SK-N-SH treated with all-trans-retinoic acid at 6 μM for 48 hours (cell line): ENCODE data around the gene PORCN.

ENCODE experiments used
- ATAC-seq: fragments of 200-7000 bp; cut with Tn5 transposase; 3 replicates; pipeline ENCODE4 v1.9.1; 2020; ENCODE audit warnings: mild to moderate bottlenecking, moderate library complexity
- ARNTL ChIP-seq: fragments of 450-650 bp; formaldehyde crosslinking; IDR thresholded peaks from 2 replicates; pipeline ENCODE4 v1.5.0; 2020; ENCODE audit warnings: low read depth, mild to moderate bottlenecking, moderate library complexity, borderline replicate concordance
- BACH2 ChIP-seq: fragments of 250-450 bp; sonication (Bioruptor Pico); IDR thresholded peaks from 2 replicates; pipeline ENCODE4 v1.9.0; 2021; ENCODE audit warnings: mild to moderate bottlenecking, borderline replicate concordance
- CSDC2 ChIP-seq: fragments of 250-450 bp; sonication (Bioruptor Pico); IDR thresholded peaks from 2 replicates; pipeline ENCODE4 v1.5.0; 2020; ENCODE audit warnings: mild to moderate bottlenecking, moderate library complexity
- GLIS3 ChIP-seq: fragments of 250-450 bp; sonication (Bioruptor Pico); IDR thresholded peaks from 2 replicates; pipeline ENCODE4 v1.5.0; 2020; ENCODE audit warnings: mild to moderate bottlenecking, moderate library complexity
- ISL1 ChIP-seq: fragments of 250-450 bp; sonication (Bioruptor Pico); IDR thresholded peaks from 2 replicates; pipeline ENCODE4 v2.1.2; 2022; ENCODE audit warnings: mild to moderate bottlenecking, moderate library complexity
- OSR1 ChIP-seq: fragments of 250-450 bp; sonication (Bioruptor Pico); IDR thresholded peaks from 2 replicates; pipeline ENCODE4 v1.8.0; 2022; ENCODE audit warnings: moderate library complexity, mild to moderate bottlenecking, inconsistent platforms
- PPARA ChIP-seq: fragments of 250-450 bp; sonication (Bioruptor Pico); IDR thresholded peaks from 2 replicates; pipeline ENCODE4 v1.5.0; 2020; ENCODE audit warnings: mild to moderate bottlenecking, borderline replicate concordance
- RARB ChIP-seq: fragments of 250-450 bp; sonication (Bioruptor Pico); IDR thresholded peaks from 2 replicates; pipeline ENCODE4 v1.8.0; 2021; ENCODE audit warnings: mild to moderate bottlenecking, moderate library complexity
- SNAI2 ChIP-seq: fragments of 250-450 bp; sonication (Bioruptor Pico); IDR thresholded peaks from 2 replicates; pipeline ENCODE4 v1.5.0; 2020; ENCODE audit warnings: mild to moderate bottlenecking, moderate library complexity
- TCF4 ChIP-seq: fragments of 250-450 bp; sonication (Bioruptor Pico); IDR thresholded peaks from 2 replicates; pipeline ENCODE4 v1.8.0; 2021; ENCODE audit warnings: mild to moderate bottlenecking, moderate library complexity, borderline replicate concordance
- ZFP3 ChIP-seq: fragments of 250-450 bp; sonication (Bioruptor Pico); IDR thresholded peaks from 2 replicates; pipeline ENCODE4 v1.5.0; 2020; ENCODE audit warnings: mild to moderate bottlenecking, moderate library complexity
- ZFP30 ChIP-seq: fragments of 450-650 bp; formaldehyde crosslinking; IDR thresholded peaks from 2 replicates; pipeline ENCODE4 v1.5.0; 2022; ENCODE audit warnings: mild to moderate bottlenecking, moderate library complexity
- ZNF565 ChIP-seq: fragments of 450-650 bp; formaldehyde crosslinking; conservative IDR thresholded peaks from 2 replicates; pipeline ENCODE4 v1.5.0; 2020; ENCODE audit warnings: low read depth, mild to moderate bottlenecking, moderate library complexity
- ZNF70 ChIP-seq: fragments of 450-650 bp; formaldehyde crosslinking; IDR thresholded peaks from 2 replicates; pipeline ENCODE4 v1.5.0; 2020; ENCODE audit warnings: mild to moderate bottlenecking, moderate library complexity
- ZNF8 ChIP-seq: fragments of 450-650 bp; formaldehyde crosslinking; IDR thresholded peaks from 2 replicates; pipeline ENCODE4 v1.5.0; 2020; ENCODE audit warnings: mild to moderate bottlenecking, moderate library complexity
- TF ChIP-seq, protein P1 (sequence below): fragments of 250-450 bp; sonication (Bioruptor Pico); IDR thresholded peaks from 2 replicates; pipeline ENCODE4 v1.5.0; 2020; ENCODE audit warnings: mild to moderate bottlenecking, moderate library complexity
- TF ChIP-seq, protein P2 (sequence below): fragments of 250-450 bp; sonication (Bioruptor Pico); IDR thresholded peaks from 2 replicates; pipeline ENCODE4 v1.5.1; 2020; ENCODE audit warnings: low read depth, mild to moderate bottlenecking, moderate library complexity
- TF ChIP-seq, protein P3 (sequence below): fragments of 250-450 bp; sonication (Bioruptor Pico); IDR thresholded peaks from 2 replicates; pipeline ENCODE4 v1.8.0; 2020; ENCODE audit warnings: mild to moderate bottlenecking, moderate library complexity, borderline replicate concordance
- TF ChIP-seq, protein P4 (sequence below): fragments of 250-450 bp; sonication (Bioruptor Pico); IDR thresholded peaks from 2 replicates; pipeline ENCODE4 v1.8.0; 2021; ENCODE audit warnings: low read depth, mild to moderate bottlenecking, moderate library complexity, borderline replicate concordance

Gene PORCN

DNA sequence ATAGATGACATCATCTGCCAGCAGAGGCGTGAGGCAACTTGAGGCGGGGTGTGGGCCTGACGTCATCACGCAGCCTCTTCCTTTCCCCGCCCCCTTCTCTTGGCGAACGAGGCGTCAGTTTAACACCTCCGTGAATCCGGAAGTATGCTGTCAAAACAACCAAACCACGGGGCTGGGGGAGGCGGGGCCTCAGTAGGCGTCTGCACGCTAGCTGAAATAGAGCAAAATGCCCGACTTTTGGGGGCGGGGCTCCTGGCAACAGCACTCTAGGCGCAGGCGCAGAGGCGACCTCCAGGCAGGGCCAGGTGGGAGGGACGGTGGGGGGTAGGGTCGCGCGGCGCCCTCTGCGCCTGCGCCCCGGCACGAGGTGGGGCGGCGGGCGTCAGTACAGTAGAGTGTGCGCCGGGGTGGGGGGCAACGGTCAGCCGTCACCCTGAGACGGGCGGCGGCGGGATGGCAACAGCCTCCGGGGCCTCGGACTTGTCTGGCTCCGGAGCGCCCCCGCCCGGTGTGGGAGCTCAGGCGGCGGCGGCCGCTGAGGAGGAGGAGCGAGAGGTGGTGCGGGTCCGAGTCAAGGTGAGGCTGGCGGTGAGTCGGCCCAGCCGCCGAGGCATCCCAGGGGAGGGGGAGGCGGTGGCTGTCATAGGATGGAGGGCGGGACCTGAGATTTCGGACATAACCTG, 30.7 kb downstream of the PORCN start, which contains the start of gene TBC1D25:
Gene TBC1D25 (plus strand): TSS at position 370 of the 683 bp plus-strand sequence. CDS start 84 bp downstream, at position 454.
- peak; percentile 89 for ATAC-seq
- TF ChIP-seq, protein P1, sequence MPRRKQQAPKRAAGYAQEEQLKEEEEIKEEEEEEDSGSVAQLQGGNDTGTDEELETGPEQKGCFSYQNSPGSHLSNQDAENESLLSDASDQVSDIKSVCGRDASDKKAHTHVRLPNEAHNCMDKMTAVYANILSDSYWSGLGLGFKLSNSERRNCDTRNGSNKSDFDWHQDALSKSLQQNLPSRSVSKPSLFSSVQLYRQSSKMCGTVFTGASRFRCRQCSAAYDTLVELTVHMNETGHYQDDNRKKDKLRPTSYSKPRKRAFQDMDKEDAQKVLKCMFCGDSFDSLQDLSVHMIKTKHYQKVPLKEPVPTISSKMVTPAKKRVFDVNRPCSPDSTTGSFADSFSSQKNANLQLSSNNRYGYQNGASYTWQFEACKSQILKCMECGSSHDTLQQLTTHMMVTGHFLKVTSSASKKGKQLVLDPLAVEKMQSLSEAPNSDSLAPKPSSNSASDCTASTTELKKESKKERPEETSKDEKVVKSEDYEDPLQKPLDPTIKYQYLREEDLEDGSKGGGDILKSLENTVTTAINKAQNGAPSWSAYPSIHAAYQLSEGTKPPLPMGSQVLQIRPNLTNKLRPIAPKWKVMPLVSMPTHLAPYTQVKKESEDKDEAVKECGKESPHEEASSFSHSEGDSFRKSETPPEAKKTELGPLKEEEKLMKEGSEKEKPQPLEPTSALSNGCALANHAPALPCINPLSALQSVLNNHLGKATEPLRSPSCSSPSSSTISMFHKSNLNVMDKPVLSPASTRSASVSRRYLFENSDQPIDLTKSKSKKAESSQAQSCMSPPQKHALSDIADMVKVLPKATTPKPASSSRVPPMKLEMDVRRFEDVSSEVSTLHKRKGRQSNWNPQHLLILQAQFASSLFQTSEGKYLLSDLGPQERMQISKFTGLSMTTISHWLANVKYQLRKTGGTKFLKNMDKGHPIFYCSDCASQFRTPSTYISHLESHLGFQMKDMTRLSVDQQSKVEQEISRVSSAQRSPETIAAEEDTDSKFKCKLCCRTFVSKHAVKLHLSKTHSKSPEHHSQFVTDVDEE (CRISPR knock-in tag), result no peak
- no peak for TF ChIP-seq OSR1 (CRISPR knock-in tag)
- TF ChIP-seq BACH2, result no peak
- no peak for TF ChIP-seq ZNF8 (CRISPR knock-in tag)
- no peak for TF ChIP-seq ZNF565
- no peak for TF ChIP-seq ZFP30 (CRISPR knock-in tag)
- no peak for TF ChIP-seq SNAI2 (CRISPR knock-in tag)
- TF ChIP-seq GLIS3, result no peak
- TF ChIP-seq CSDC2, result no peak
- no peak for TF ChIP-seq RARB (CRISPR knock-in tag)
- no peak for TF ChIP-seq TCF4 (CRISPR knock-in tag)
- TF ChIP-seq, protein P2, sequence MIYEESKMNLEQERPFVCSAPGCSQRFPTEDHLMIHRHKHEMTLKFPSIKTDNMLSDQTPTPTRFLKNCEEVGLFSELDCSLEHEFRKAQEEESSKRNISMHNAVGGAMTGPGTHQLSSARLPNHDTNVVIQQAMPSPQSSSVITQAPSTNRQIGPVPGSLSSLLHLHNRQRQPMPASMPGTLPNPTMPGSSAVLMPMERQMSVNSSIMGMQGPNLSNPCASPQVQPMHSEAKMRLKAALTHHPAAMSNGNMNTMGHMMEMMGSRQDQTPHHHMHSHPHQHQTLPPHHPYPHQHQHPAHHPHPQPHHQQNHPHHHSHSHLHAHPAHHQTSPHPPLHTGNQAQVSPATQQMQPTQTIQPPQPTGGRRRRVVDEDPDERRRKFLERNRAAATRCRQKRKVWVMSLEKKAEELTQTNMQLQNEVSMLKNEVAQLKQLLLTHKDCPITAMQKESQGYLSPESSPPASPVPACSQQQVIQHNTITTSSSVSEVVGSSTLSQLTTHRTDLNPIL (CRISPR knock-in tag), result no peak
- no peak for TF ChIP-seq ZNF70

DNA sequence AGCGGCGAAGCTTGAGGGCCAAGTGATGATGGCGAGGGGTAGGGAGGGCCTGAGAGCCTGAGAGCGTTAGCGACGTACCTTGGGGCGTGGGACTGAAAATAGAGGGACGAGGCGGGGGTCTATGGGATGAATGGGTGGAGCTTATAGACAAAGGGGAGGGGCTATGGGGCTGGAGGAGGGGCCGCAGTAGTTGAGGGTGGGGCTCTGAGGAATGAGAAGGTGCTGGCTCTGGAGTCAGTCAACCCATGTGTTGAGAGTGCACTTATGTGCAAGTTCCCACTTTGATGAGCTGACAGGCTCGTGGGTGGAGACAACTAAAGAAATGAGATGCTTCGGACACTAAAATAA, 31.2 kb downstream of the PORCN start:
- peak; percentile 68 for ATAC-seq
- TF ChIP-seq ZNF565, result no peak
- no peak for TF ChIP-seq SNAI2 (CRISPR knock-in tag)
- TF ChIP-seq TCF4 (CRISPR knock-in tag), result no peak
- TF ChIP-seq BACH2, result no peak
- TF ChIP-seq, protein P1 (CRISPR knock-in tag), result no peak
- TF ChIP-seq, protein P3, sequence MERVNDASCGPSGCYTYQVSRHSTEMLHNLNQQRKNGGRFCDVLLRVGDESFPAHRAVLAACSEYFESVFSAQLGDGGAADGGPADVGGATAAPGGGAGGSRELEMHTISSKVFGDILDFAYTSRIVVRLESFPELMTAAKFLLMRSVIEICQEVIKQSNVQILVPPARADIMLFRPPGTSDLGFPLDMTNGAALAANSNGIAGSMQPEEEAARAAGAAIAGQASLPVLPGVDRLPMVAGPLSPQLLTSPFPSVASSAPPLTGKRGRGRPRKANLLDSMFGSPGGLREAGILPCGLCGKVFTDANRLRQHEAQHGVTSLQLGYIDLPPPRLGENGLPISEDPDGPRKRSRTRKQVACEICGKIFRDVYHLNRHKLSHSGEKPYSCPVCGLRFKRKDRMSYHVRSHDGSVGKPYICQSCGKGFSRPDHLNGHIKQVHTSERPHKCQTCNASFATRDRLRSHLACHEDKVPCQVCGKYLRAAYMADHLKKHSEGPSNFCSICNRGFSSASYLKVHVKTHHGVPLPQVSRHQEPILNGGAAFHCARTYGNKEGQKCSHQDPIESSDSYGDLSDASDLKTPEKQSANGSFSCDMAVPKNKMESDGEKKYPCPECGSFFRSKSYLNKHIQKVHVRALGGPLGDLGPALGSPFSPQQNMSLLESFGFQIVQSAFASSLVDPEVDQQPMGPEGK (CRISPR knock-in tag), result no peak
- TF ChIP-seq GLIS3, result no peak
- TF ChIP-seq, protein P4, sequence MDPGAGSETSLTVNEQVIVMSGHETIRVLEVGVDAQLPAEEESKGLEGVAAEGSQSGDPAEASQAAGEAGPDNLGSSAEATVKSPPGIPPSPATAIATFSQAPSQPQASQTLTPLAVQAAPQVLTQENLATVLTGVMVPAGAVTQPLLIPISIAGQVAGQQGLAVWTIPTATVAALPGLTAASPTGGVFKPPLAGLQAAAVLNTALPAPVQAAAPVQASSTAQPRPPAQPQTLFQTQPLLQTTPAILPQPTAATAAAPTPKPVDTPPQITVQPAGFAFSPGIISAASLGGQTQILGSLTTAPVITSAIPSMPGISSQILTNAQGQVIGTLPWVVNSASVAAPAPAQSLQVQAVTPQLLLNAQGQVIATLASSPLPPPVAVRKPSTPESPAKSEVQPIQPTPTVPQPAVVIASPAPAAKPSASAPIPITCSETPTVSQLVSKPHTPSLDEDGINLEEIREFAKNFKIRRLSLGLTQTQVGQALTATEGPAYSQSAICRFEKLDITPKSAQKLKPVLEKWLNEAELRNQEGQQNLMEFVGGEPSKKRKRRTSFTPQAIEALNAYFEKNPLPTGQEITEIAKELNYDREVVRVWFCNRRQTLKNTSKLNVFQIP (CRISPR knock-in tag), result no peak

DNA sequence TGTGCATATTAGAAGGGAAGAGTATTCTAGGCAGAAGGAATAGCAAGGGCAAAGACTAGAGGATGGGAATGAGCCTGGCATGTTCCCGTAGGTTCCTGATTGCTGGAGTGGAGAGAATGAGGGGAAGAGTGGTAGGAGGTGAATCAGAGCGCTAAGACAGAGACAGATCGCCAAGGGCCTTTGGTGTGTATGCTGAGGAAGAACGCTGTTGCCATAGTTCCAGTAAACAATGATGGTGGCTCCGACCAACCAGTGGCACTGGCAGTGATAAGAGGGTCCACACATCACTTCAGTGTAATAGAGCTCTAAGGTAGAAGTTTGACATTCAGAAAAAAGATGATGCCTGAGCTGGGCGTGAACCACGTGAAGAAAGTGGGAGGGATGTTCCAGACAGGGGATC, 31.7 kb downstream of the PORCN start:
- no peak for ATAC-seq
- no peak for TF ChIP-seq GLIS3
- TF ChIP-seq, protein P1 (CRISPR knock-in tag), result no peak
- TF ChIP-seq, protein P4 (CRISPR knock-in tag), result no peak
- TF ChIP-seq CSDC2, result no peak
- TF ChIP-seq ZFP3 (CRISPR knock-in tag), result no peak
- no peak for TF ChIP-seq ZNF70
- no peak for TF ChIP-seq ISL1
- no peak for TF ChIP-seq ARNTL (CRISPR knock-in tag)
- no peak for TF ChIP-seq PPARA (CRISPR knock-in tag)
- TF ChIP-seq, protein P2 (CRISPR knock-in tag), result no peak
- no peak for TF ChIP-seq ZFP30 (CRISPR knock-in tag)
- no peak for TF ChIP-seq TCF4 (CRISPR knock-in tag)
